ENCODE measurements around the gene CCDC30.
A peak's percentile ranks its signal among the peaks of the same experiment; 100 is the strongest.
"Not testable (repeated sequence)": the region's sequence is repeated elsewhere in the genome, so short reads cannot be mapped to it uniquely, and the experiment has no call there.

Gene CCDC30

DNA sequence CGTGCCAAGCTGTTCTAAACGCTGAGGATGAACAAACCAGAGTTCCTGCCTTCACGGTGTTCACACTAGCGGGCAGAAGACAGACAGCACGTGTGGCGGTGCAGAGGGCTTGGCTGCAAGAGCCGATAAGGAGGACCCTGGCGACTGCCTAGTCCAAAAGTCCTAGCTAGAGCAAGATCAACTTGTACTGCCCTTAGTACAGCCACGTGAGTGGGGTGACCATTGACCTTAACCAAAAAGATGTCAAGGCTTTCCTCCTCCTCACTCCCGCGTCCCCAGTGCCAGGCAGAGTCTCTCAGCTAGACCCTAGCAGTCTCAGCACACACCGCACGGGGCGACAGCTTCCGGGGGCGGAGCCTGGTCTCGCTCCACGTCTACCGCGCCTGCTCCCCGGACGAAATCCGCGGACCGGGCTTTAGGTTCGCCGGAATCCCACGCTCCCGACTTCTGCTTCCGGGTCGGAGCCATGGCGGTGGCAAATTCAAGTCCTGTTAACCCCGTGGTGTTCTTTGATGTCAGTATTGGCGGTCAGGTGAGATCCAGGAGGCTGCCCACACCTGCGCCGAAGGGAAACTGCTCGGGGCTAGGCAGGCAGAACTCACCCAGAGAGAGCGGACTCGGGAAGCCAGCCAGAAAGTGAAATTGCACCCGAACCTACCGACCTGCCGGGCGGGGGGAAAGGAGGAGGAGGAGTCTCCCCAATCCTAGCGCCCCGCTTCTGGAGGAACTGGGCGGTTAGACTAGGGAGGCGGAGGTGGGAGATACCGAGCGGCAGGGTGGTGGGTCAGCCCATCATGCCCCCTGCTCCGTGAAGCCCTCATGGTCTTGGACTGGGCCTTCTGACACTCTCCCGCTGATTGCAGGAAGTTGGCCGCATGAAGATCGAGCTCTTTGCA lies 195.1 kb downstream of the CCDC30 start, which contains the start of gene PPIH:
Gene PPIH (plus strand): TSS at position 443 of the 896 bp plus-strand sequence. CDS start 24 bp downstream, at position 467.
- peak; percentile 97 for DNase-seq
- peak; percentile 99 for ATAC-seq

DNA sequence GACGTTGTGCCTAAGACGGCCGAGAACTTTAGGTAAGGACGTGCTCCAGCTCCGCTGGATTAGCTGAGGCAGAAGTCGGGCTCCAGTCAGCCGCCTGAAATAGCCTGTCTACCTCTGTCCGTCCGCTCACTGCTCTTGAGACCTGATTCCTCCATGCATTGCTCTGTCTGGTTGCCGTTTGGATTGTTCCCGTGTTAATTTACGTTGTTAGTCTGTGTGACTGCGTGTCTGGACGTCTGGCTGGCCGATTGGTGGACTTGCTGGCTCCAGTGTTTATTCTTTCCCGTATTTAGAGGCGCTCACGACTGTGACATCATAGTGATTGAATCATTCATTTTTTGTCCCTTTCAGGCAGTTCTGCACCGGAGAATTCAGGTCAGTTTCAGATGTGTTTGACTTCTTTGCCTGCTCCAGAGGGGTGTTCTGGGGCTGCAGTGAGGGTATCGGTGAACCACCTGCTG lies 195.8 kb downstream of the CCDC30 start:
- ATAC-seq (no peak), DNase-seq (no peak)

DNA sequence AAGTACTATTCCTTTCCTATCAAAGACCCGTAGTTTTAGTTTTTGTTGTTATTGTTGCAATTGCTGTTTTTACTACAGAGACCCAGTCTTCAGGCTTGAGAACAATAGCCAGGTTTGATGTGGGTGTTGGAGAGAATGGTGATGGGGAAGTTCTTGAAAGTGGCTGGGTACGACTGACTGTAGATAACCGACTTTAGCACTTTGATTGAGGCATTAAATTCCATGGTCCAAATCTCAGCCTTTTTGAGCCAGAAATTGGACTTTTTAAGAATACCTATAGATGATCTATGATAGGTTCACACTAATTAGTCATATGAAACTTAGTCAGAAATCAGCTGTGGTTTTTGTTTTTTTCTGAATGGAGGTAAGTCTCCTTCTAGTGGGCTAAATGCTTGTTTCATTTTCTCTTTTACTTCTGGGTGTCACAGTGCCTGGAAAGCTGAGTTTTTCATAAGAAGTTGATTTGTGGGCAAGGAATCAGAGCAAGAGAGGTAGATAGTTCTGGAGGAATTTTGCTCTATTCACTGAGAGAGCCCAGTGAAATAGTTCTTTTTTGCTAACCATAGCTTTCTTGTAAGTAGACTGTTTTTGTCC lies 197.9 kb downstream of the CCDC30 start:
- no peak for DNase-seq
- ATAC-seq: peak; percentile 25

DNA sequence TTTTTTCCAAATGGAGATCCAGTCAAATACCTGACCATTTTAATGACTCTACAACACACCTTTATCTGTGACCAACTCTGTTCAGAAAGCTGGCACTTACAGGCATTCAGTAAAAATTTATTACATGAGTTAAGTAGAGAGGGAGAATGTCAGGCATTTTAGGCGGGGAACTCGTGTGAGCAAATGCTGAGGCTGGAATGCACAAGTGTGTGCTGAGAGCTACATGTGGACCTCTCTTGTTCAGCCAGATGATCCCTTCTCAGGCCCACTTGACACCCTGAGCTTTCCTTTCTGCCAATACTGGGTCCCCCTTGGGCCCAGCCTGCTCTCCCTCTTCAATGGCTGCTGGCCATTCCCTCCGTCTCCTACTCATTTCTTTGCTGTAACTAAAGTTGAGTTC lies 206.8 kb downstream of the CCDC30 start:
- ATAC-seq (no peak), DNase-seq (no peak)

DNA sequence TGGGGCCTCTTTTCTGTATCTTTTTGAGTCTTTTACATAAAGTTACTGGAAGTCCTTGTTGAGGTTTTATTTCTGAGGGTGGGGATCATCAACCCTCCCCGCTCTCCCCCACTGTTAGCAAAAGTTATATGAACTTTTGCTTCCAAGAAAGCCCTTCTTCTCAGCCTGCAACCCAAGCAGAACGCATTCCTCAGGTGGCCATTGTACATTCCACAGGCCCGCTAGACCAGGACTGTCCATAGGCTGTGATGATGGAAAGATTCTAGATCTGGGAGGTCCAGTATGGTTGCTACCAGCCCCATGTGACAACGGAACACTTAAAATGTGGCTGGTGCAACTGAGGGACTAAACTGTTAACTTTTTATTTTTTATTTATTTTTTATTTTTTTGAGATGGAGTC lies 207.3 kb downstream of the CCDC30 start:
- no peak for ATAC-seq
- no peak for DNase-seq

DNA sequence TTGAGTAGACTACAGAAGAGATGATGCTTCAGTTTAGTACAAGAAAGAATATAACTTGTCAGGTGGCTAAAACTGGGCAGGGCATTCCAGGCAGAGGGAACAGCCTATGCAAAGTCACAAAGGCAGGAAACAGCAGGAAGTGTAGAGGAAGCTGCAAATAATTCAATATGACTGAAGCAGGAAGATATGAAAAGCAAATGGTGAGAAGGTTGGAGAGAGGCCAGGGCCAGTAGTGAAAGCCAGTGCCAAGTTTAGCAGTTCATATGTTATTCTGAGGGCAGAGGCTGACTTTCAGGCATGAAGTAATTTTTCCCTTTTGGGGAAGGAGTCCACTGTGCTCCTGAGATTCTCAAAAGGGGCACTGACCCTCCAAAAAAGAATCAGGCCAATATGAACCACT lies 211.1 kb downstream of the CCDC30 start:
- ATAC-seq: no peak

DNA sequence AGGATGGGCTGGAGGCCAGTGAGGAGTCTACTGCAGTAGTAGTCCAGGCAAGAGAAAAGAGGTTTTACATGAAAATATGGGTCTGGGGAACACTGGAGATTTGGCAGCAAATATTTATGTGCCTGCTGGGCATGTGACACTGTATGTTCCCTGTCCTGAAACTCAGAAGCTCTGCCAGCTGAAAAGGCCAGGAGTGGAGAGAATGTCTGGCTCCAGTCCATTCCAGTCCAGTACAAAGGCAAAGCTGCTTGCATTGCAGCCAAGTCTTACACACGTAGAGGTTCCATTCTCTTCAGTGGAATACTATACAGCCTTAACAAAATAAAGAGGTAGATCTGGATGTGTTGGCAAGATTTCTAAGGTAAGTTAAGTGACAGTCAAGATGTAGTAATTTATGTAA lies 211.6 kb downstream of the CCDC30 start:
- DNase-seq: no peak
- no peak for ATAC-seq

More for the DNA sequence above, 211.1 kb downstream of the CCDC30 start:
- no peak for DNase-seq

DNA sequence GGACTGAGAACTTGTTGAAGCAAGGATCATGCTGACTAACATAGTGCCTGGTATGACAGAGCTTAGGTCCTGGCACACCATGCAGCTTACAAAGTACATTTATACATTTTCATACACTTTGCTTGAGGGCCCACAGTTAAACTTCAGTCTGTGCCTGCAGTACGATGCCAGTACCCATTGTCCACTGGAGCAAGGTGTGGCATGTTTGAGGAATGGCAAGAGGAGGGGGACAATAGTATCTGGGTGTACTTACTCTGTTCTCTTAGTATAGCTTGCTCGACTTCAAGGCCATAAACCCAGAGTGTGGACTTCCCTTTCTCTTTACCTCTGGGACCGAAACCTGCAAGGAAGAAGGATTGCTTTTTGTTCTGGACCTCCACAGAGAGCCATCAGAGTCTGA lies 212.4 kb downstream of the CCDC30 start:
- ATAC-seq (no peak), DNase-seq (no peak)

DNA sequence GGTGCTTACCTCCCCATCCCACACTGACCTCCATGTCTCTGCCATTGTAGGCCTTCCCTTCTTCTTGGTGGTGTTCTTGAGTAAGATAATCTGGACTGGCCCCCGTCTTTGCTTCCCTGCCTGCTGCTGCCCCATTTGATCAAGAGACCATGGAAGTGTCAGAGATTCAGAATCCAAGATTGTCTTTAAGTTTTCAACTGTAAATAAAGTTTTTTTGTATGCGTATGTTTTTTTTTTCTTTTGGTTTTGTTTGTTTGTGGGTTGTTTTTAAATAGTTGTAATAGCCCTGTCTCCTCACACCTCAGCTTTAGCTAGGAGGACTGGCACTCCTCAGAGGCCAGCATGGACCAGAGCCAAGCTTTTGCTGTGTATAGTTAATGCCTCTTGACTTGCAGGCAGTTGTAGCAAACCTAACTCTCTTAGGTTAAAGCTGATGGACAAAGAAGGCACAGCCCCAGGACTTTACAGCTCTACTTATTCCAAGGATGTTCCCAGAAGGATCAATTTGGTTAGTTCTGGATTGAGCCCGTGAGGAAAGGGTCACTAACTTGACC lies 213.5 kb downstream of the CCDC30 start:
- ATAC-seq (no peak), DNase-seq (no peak)

DNA sequence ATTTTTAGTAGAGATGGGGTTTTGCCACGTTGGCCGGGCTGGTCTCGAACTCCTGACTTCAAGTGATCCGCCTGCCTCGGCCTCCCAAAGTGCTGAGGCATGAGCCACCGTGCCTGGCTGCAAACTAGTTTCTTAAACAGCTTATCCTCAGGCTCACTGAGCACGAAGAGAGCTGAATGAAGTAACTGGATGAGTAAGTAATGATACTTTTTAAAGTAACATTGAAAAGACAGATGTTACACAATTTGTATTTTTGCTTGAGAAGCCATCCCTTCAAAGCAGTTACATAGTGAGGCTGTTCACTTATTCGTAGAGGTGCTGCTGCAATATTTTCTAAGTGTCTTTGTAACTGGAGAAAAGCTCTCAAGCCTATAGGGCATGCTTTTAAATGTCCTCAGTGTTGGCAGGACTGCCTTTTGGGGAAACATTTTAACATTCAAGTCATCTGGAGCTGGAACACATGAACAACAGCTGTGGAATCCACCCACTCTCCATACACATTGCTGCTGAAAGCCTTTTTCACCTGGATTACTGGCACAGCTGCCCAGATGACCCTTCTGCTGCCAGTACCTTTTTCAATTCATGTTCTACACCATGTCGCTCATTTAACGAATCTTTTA lies 216.4 kb downstream of the CCDC30 start:
- no peak for DNase-seq
- ATAC-seq: no peak

DNA sequence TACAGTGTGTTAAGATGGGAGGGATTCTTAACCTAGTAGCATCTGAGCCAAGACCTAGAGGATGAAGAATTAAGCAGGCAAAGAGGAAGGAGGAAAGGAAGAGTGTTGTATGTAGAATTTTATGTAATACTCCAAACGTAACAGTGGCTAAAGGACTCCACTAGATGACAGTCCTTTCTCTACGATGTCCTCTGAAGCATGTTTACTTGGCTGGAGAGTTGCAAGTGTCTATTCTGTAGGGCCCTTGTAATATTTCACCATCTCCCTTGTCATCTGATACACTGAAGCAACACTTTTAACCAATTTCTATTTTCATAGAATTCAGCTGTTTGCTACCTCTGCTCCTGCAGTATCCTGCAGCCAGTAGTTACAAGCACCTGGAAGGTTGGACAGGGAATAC lies 217.0 kb downstream of the CCDC30 start:
- ATAC-seq: no peak

DNA sequence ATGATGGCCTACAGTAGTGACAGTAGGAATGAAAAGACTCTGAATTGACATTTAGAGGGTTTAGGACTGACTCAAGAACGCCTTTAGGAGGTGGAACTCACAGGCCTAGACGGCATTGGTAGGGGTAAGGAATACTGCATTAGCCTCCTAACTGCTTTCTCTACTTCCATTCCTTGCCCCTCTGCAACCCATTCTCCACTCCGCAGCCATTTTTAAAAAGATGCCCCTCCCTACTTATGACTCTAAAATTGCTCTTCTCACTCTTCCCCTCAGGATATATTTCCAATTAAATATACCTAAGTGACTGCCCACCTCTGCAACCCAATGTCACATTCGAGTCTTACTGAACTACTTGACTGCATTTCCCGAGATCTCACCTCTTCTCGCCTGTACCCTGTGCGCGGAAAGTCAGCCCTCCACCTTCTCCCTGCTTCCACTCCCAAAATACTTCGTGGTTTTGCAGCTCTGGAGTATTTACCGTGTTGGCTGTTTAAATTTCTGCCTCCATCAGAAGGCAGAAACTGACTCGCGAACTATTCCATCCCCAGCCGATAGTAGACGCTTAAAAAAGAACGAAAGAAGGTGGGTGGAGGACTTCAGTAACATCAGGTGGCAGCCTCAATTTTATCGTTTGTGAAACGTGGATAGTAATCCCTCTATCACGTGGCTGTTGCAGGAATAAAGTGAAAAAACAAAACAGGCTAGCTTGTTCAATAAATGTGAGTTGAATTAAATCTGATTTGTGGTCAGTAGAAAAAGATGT lies 218.0 kb downstream of the CCDC30 start:
- ATAC-seq (no peak), DNase-seq (peak; percentile 19)

More for the DNA sequence above, 217.0 kb downstream of the CCDC30 start:
- DNase-seq: no peak

DNA sequence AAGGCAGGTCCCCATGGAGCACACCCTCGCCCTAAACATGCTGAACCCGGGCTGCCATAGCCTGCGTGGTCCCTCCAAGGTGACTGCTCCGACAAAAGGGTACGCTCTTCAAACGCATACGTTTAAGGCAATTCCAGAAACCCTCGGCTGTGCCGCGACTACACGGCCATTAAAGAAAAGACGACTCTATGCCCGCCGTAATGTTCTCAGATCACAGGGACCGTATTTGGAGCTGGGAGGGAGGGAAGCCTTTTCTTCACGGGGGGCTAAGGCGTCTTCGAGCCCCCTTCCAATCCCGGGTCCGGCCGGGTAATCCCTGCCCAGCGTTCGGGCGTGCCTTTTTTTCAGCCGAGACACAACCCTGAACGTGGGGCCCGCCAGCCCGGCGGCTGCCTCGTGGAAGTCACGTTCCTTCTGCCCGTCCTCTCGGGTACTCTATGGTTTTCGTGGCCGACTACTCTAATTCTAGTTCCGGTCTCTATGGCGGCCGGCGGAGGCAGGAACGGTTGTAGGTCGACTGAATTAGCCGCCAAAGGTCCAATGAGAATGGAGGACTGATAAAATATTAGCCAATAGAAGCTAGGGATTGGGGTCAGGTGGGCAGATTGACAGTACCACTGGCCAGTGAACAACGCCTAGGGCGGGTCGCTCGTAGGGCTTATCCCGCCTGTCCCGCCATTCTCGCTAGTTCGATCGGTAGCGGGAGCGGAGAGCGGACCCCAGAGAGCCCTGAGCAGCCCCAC lies 218.8 kb downstream of the CCDC30 start, which contains the start of gene YBX1:
Gene YBX1 (plus strand): TSS at position 678 of the 743 bp plus-strand sequence. CDS start 148 bp downstream, outside the sequence.
- ATAC-seq: peak; percentile 93
- peak; percentile 96 for DNase-seq

DNA sequence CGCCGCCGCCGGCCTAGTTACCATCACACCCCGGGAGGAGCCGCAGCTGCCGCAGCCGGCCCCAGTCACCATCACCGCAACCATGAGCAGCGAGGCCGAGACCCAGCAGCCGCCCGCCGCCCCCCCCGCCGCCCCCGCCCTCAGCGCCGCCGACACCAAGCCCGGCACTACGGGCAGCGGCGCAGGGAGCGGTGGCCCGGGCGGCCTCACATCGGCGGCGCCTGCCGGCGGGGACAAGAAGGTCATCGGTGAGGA lies 219.3 kb downstream of the CCDC30 start:
- not testable (repeated sequence) for DNase-seq, ATAC-seq

DNA sequence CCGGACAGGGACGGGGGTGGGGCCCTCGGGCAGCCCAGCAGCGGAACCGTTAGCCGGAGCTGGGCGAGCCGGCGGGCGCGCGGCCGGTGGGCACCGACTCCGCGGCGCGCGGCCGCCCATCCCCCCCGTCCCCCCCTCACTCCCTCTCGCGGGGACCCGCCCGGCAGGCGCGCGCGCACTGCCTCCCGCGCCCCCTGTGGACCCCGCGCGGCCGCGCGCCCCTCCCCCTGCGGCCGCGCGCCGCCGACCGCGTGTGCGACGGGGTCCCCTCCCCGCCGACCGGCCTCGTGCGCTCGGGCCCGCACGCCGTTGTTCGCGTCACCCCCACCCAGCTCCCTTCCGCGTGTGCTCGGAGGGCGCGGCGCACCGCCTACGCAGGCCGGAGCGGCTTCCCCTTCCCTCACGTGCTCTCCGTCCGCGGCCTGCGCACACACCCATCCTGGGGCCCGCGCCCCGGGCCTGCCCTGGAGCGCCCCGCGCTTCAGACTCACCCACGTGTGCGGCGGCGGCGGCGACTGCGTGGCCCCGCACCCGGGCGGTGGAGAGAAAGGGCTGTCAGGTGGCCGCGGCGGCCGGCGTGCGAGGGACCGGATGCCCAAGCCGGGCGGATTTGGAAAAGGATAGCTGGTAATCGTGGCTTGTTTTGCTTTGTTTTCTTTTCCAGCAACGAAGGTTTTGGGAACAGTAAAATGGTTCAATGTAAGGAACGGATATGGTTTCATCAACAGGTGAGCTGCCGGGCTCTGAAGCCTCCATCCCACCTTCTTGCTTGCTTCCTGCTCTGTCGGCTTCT lies 219.8 kb downstream of the CCDC30 start:
- DNase-seq (peak; percentile 74), ATAC-seq (peak; percentile 33)

DNA sequence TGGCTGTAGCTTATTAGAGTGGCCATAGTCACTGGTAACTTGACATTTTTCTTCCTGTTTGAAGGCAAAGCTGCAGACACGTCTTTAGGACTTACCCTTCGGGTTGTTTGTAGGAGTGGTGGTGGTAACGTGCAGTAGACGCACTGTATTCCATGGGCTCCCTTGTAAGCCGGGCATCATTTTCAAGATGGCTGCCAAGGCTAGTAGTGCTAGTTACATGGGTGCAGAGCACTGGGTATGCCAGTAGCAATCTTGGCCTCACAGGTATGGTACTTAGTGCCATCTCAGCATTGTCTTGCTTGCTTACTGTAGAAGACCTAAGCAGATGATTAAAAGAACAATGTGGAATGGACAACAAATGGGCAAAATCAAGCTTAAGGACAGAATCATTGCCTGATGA lies 221.1 kb downstream of the CCDC30 start:
- DNase-seq: peak; percentile 31
- ATAC-seq: no peak

DNA sequence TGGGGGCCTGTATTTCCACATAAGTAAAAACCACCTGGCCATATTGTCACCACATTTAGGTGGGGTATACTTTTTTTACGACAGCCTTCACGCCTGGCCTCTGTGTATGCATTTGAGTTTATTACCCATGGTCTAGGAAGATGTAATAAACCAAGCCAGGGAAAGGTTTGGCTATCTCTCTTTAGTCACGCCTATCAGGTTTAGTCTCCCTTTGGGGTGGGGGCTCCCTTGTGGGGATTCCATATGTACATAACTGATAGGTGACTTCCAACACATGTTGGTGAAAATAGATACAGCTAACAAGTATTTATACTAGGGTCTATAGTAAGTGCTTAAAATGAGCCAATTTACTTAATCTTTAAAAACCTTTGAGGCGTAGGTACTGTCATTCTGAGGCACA lies 223.3 kb downstream of the CCDC30 start:
- ATAC-seq: no peak
- no peak for DNase-seq

DNA sequence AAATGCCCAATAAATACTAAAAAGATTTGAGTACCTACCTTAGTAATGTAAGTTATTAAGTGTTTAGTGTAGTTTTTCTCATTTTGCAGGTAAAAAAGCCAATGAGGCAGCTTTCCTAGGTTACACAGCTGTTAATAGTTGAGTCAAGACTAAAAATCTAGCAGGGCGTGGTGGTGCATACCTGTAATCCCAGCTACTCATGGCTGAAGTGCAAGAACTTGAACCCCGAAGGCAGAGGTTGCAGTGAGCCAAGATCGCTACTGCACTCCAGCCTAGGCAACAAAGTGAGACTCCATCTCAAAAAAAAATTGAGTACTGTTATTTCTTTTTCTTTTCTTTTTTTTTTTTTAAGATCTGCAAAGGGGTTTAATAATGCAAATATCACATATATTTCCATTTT lies 226.8 kb downstream of the CCDC30 start:
- DNase-seq: no peak
- ATAC-seq: no peak

DNA sequence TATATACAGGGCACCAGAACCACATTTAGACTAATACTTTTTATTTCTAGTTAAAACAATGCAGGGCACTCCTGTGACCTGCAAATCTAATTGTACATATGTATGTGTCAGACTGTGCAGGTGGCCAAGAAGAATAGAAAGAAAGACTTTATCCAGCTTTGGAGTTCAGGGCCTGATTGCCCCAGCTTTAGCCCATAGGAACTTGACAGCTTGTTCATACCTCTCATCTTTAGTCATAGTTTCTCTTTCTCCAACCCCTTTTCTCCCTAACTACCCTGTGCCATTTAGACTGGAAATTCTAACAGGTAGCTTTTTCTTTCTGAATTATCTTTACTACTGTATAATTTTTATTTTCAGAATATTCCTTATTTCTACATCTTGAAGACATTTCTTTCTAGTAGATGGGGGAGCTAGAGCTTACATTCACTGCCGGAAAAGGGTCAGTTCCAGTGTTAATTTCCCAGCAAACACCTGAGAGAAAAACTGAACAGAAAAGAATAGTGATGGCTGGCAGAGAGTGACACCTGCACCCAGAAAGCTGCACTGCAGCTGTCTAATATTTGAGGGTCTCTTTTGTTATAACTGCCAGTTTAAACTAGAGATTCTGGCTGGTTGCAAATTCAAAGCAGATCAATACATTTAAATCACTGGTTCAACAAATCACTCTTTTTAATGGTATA lies 227.5 kb downstream of the CCDC30 start:
- DNase-seq (no peak), ATAC-seq (peak; percentile 72)

DNA sequence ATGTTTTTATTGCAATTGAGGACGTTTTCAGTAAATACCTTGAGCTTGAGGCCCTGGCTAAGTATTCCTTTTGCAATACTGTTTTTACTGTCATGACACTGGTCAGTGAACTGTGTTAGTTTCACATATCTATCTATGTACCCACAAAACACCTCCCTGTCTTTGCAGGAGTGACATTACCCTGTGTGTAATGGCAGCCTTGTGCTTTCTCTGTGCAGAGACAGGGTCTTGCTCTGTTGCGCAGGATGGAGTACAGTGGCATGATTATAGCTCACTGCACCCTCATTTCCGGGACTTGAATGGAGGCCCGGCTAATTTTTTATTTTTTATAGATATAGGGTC lies 228.0 kb downstream of the CCDC30 start:
- ATAC-seq: no peak
- no peak for DNase-seq
